ENCODE data around the gene SLC19A1.

- TF ChIP-seq POLR2AphosphoS5 (IDR thresholded peaks at IDR 0.05; ENCODE audit: borderline replicate concordance, low read depth, low read length) (no peak), EZH2 (IDR thresholded peaks at IDR 0.05) (no peak)
Measured at GRCh38 chr21:45511007-45511406, 31.2 kb downstream of the SLC19A1 start.

Measured in SK-N-MC (cell line).